CD4-positive, alpha-beta T cell (primary cell): ENCODE measurements around the gene SDK1. TPM values are rescaled to one million over a fixed set of nuclear protein-coding genes. Genes with fewer than 3 reads are reported as not detected.

Source experiments
- ATAC-seq: fragments of 200-7000 bp; cut with Tn5 transposase; one replicate; pipeline ENCODE4 v1.10.0; 2022; ENCODE audit warnings: mild to moderate bottlenecking; ENCODE audit not compliant: poor library complexity
- CTCF ChIA-PET: fragments of 350-600 bp; sonication (Branson Sonifier 250); formaldehyde crosslinking; loops from one replicate; lab custom pipeline; 2021; ENCODE audit warnings: antibody characterized with exemption, inconsistent platforms; lab: Charles Lee
- POLR2A ChIA-PET: fragments of 350-600 bp; sonication (Branson Sonifier 250); formaldehyde crosslinking; loops from one replicate; lab custom pipeline; 2021; ENCODE audit warnings: antibody characterized with exemption, inconsistent platforms; lab: Charles Lee
- DNase-seq, 14 experiments: peaks; one replicate each; pipeline ENCODE4 v3.0.0-alpha.2; 2013 to 2020; ENCODE audit warnings: mixed read lengths in 2 of 14
- H3K27ac ChIP-seq, 2 donors: one replicate each; pipeline versions ENCODE4 v1.5.1 to v1.7.0; 2013; ENCODE audit warnings: low read length in 2 of 2, low read depth in 1 of 2, mild to moderate bottlenecking in 1 of 2
- H3K27me3 ChIP-seq, 2 experiments: 1 replicate in 1 of 2; 2 replicates in 1 of 2; pipeline versions ENCODE4 v1.6.1 to v1.7.0; 2013; ENCODE audit warnings: low read length in 2 of 2, control low read depth in 1 of 2, mild to moderate bottlenecking in 1 of 2, moderate library complexity in 1 of 2; ENCODE audit not compliant: insufficient read depth in 2 of 2, control insufficient read depth in 1 of 2
- H3K36me3 ChIP-seq: one replicate; pipeline ENCODE4 v1.6.1; 2013; ENCODE audit warnings: low read length, control low read depth; ENCODE audit not compliant: insufficient read depth
- H3K4me1 ChIP-seq: one replicate; pipeline ENCODE4 v1.6.1; 2013; ENCODE audit warnings: low read length, control low read depth; ENCODE audit not compliant: insufficient read depth
- H3K4me3 ChIP-seq: one replicate; pipeline ENCODE4 v1.5.1; 2013; ENCODE audit warnings: mild to moderate bottlenecking, low read length, moderate library complexity
- H3K9me3 ChIP-seq, 2 experiments: 1 replicate in 1 of 2; 2 replicates in 1 of 2; pipeline versions ENCODE4 v1.6.1 to v1.7.0; 2013; ENCODE audit warnings: low read length in 2 of 2, mild to moderate bottlenecking in 2 of 2, control low read depth in 1 of 2, moderate library complexity in 1 of 2; ENCODE audit not compliant: control insufficient read depth in 1 of 2, insufficient read depth in 1 of 2
- H3K27ac Mint-ChIP-seq: one replicate; pipeline ENCODE4 v1.8.0; 2020; ENCODE audit warnings: mixed read lengths
- H3K27me3 Mint-ChIP-seq: one replicate; pipeline ENCODE4 v1.8.0; 2021; ENCODE audit warnings: mixed read lengths
- H3K36me3 Mint-ChIP-seq: one replicate; pipeline ENCODE4 v1.8.0; 2021; ENCODE audit warnings: low read depth, mixed read lengths
- H3K4me1 Mint-ChIP-seq: one replicate; pipeline ENCODE4 v1.8.0; 2021; ENCODE audit warnings: low read depth, mixed read lengths
- H3K4me3 Mint-ChIP-seq: one replicate; pipeline ENCODE4 v1.8.0; 2020; ENCODE audit warnings: mild to moderate bottlenecking, mixed read lengths
- H3K9me3 Mint-ChIP-seq: one replicate; pipeline ENCODE4 v1.8.0; 2020; ENCODE audit warnings: mixed read lengths
- CTCF ChIP-seq: fragments of 200-600 bp; IDR thresholded peaks from one replicate; pipeline ENCODE4 v1.8.0; 2022; ENCODE audit warnings: antibody characterized with exemption, mild to moderate bottlenecking
- intact Hi-C, 2 experiments: fragments of 100-400 bp; cut with DNase I in 1 of 2; cut with micrococcal nuclease in 1 of 2; formaldehyde crosslinking; loops; one replicate each; pipeline versions ENCODE4 v1.15.1 to v1.9.0; 2023 to 2025; cut with DNase I, micrococcal nuclease
- total RNA-seq, 174 experiments: library from RNA in 2 of 174; stranded (reverse) in 2 of 174; gene quantifications; one replicate each; pipeline ENCODE4 v1.2.3 and lab custom pipeline; 2021 to 2026

SDK1 gene
- total RNA-seq, 2 experiments from 2014 or later: 1.1 to 1.3 TPM

GRCh38 chr7:3430588-3430987 lies 129.5 kb downstream of the SDK1 start:
- intact Hi-C loops: no loop called here
- Histone ChIP-seq H3K27ac (no peak overlapping the region), H3K9me3 (no peaks in the 10 kb centered on the region), H3K4me1 (no peaks in the 10 kb centered on the region), H3K27me3 (no peaks in the 10 kb centered on the region), H3K36me3 (no peaks in the 10 kb centered on the region), H3K4me3 (no peak overlapping the region)
- ATAC-seq: no peak
- no peaks in the 10 kb centered on the region for H3K9me3 Mint-ChIP-seq
- no peak overlapping the region for H3K4me3 Mint-ChIP-seq
- peaks cover 4% of the 10 kb centered on the region for H3K4me1 Mint-ChIP-seq
- CTCF ChIA-PET: no interaction called here
- POLR2A ChIA-PET: no interaction called here
- no peaks in the 10 kb centered on the region for H3K27me3 Mint-ChIP-seq
- H3K27ac Mint-ChIP-seq: no peak overlapping the region
- no peak for DNase-seq
- no peak for TF ChIP-seq CTCF
- H3K36me3 Mint-ChIP-seq: no peaks in the 10 kb centered on the region

GRCh38 chr7:3431306-3431705 lies 130.3 kb downstream of the SDK1 start:
- ChIA-PET CTCF (no interaction called here), POLR2A (no interaction called here)
- Histone ChIP-seq H3K4me3 (no peak overlapping the region), H3K36me3 (no peaks in the 10 kb centered on the region), H3K9me3 (no peaks in the 10 kb centered on the region), H3K27me3 (no peaks in the 10 kb centered on the region), H3K27ac (no peak overlapping the region), H3K4me1 (no peaks in the 10 kb centered on the region)
- intact Hi-C loops: no loop called here
- no peak for TF ChIP-seq CTCF
- Mint-ChIP-seq H3K36me3 (no peaks in the 10 kb centered on the region), H3K27ac (no peak overlapping the region), H3K9me3 (no peaks in the 10 kb centered on the region), H3K27me3 (no peaks in the 10 kb centered on the region), H3K4me1 (peaks cover 4% of the 10 kb centered on the region), H3K4me3 (no peak overlapping the region)
- ATAC-seq (no peak), DNase-seq (no peak)

- H3K27me3 Mint-ChIP-seq: no peaks in the 10 kb centered on the region
- CTCF ChIA-PET: no interaction called here
Measured at GRCh38 chr7:3432911-3433310, 131.9 kb downstream of the SDK1 start.

More at GRCh38 chr7:3432911-3433310, 131.9 kb downstream of the SDK1 start:
- H3K9me3 Mint-ChIP-seq: no peaks in the 10 kb centered on the region
- peaks cover under 1% of the 10 kb centered on the region for H3K4me1 Mint-ChIP-seq
- Histone ChIP-seq H3K4me3 (no peak overlapping the region), H3K4me1 (no peaks in the 10 kb centered on the region), H3K36me3 (no peaks in the 10 kb centered on the region), H3K27me3 (no peaks in the 10 kb centered on the region), H3K27ac (no peak overlapping the region), H3K9me3 (no peaks in the 10 kb centered on the region)
- TF ChIP-seq CTCF: no peak
- intact Hi-C loops: no loop called here
- H3K27ac Mint-ChIP-seq: no peak overlapping the region
- no peak for ATAC-seq
- H3K36me3 Mint-ChIP-seq: no peaks in the 10 kb centered on the region
- no peak for DNase-seq
- POLR2A ChIA-PET: interaction anchor here (0.9 kb wide), 1 partner anchor 17 kb away, joined by 3 read pairs; no protein-coding TSS in a partner anchor
- no peak overlapping the region for H3K4me3 Mint-ChIP-seq
